Panc1 (cell line): Measurements from ENCODE around the gene MAP9. TPM values are rescaled to one million over a fixed set of nuclear protein-coding genes. Genes with fewer than 3 reads are reported as not detected.

ENCODE experiments used
- ATAC-seq: fragments of 200-7000 bp; cut with Tn5 transposase; 2 replicates; pipeline ENCODE4 v1.9.1; 2020; ENCODE audit warnings: mild to moderate bottlenecking, moderate library complexity
- BruUV-seq: library from RNA; stranded (reverse); fragments of 400-500 nt; replicated peaks from 2 replicates; lab custom pipeline; 2021; lab: Mats Ljungman, UMichigan
- CTCF ChIA-PET: fragments of 300-600 bp; sonication (Branson Sonifier 250); formaldehyde crosslinking; loops from one replicate; lab custom pipeline; 2022; ENCODE audit warnings: antibody characterized with exemption; lab: Charles Lee
- POLR2A ChIA-PET: fragments of 300-600 bp; sonication (Branson Sonifier 250); formaldehyde crosslinking; loops from one replicate; lab custom pipeline; 2022; ENCODE audit warnings: antibody characterized with exemption; lab: Charles Lee
- DNase-seq: peaks from one replicate; pipeline ENCODE4 v3.0.0-alpha.2; 2010; ENCODE audit warnings: low read depth, low spot score
- H3K27ac ChIP-seq: 2 replicates; pipeline ENCODE4 v1.5.1; 2011; ENCODE audit warnings: mild to moderate bottlenecking, low read length, inconsistent platforms
- H3K27me3 ChIP-seq: fragments of 200-500 bp; sonication (Bioruptor generic); 2 replicates; pipeline ENCODE4 v1.6.0; 2014; ENCODE audit warnings: low read length, inconsistent platforms; ENCODE audit not compliant: control insufficient read depth, insufficient read depth
- H3K36me3 ChIP-seq: fragments of 200-500 bp; sonication (Bioruptor generic); 2 replicates; pipeline ENCODE4 v1.5.1; 2014; ENCODE audit warnings: inconsistent platforms, mild to moderate bottlenecking, low read length, moderate library complexity; ENCODE audit not compliant: control insufficient read depth, insufficient read depth
- H3K4me1 ChIP-seq: 2 replicates; pipeline ENCODE4 v1.5.1; 2011; ENCODE audit warnings: inconsistent platforms, mild to moderate bottlenecking, low read length, moderate library complexity; ENCODE audit not compliant: control insufficient read depth, insufficient read depth
- H3K4me3 ChIP-seq, 2 experiments: 2 replicates each; pipeline ENCODE4 v1.5.1; 2011 to 2012; ENCODE audit warnings: low read depth in 2 of 2, low read length in 2 of 2, mild to moderate bottlenecking in 2 of 2, inconsistent platforms in 1 of 2, moderate library complexity in 1 of 2
- H3K9me3 ChIP-seq: fragments of 200-500 bp; sonication (Bioruptor generic); 2 replicates; pipeline ENCODE4 v1.5.1; 2014; ENCODE audit warnings: low read depth, mild to moderate bottlenecking, inconsistent platforms, low read length, moderate library complexity; ENCODE audit not compliant: control insufficient read depth, insufficient read depth
- POLR2AphosphoS5 ChIP-seq: IDR thresholded peaks from 2 replicates; pipeline ENCODE4 v1.6.1; 2012; ENCODE audit warnings: mild to moderate bottlenecking, low read depth, low read length, moderate library complexity
- REST ChIP-seq, 2 experiments: IDR thresholded peaks; 2 replicates each; pipeline ENCODE4 v1.6.1; 2011 to 2012; ENCODE audit warnings: low read depth in 2 of 2, control low read depth in 1 of 2, low read length in 1 of 2, mild to moderate bottlenecking in 1 of 2, moderate library complexity in 1 of 2; ENCODE audit not compliant: insufficient read depth in 1 of 2
- SIN3A ChIP-seq: IDR thresholded peaks from 2 replicates; pipeline ENCODE4 v1.6.1; 2012; ENCODE audit warnings: low read depth, mild to moderate bottlenecking, low read length, moderate library complexity, borderline replicate concordance; ENCODE audit not compliant: insufficient read depth
- TCF7L2 ChIP-seq: IDR thresholded peaks from 2 replicates; pipeline ENCODE4 v1.6.1; 2011; ENCODE audit warnings: mild to moderate bottlenecking, low read depth, low read length, inconsistent platforms
- in situ Hi-C: cut with HindIII; loops from 2 replicates; pipeline ENCODE4 v1.10.0; 2016; ENCODE audit warnings: low sequenced_read_pairs, low pct_unique_long_range_greater_than_20kb
- intact Hi-C: fragments of 100-400 bp; cut with micrococcal nuclease; formaldehyde crosslinking; loops from one replicate; pipeline ENCODE4 v1.10.0; 2022; ENCODE audit not compliant: unreplicated experiment
- total RNA-seq: library from RNA; stranded (reverse); gene quantifications from one replicate; pipeline ENCODE4 v1.2.1, GENCODE V29; 2021; ENCODE audit not compliant: unreplicated experiment
- TF ChIP-seq, protein P1 (sequence below): fragments of 450-650 bp; IDR thresholded peaks from 2 replicates; pipeline ENCODE4 v1.5.1; 2017; ENCODE audit warnings: mild to moderate bottlenecking

The MAP9 gene
- total RNA-seq, 1 experiment from 2014 or later, result 9.8 TPM

DNA sequence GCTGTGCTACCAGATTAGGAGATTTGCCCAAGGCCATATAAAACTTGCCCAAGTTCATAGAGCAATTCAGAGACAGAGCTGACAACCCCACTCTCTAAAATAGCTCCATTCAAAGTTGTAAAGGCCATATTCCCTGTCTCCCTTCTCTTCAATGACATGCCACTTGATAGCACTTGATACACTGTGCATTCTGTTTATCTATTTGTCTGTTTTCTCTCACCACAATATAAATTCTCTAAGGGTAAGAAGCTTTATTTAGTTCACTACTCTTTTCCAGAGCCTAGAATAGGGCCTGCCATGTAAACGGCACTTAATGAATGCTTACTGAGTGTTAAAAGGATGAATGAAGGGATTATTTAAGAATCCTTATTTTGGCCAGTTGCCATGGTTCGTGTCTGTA is 24.1 kb upstream of the MAP9 start:
- BruUV-seq, result no TSS peak
- in situ Hi-C loops (no loop called here), intact Hi-C loops (no loop called here)
- no peak for ATAC-seq
- no peaks in the 10 kb centered on the region for H3K36me3 ChIP-seq
- H3K4me3 ChIP-seq, result no peak overlapping the region
- H3K27me3 ChIP-seq, result no peaks in the 10 kb centered on the region
- TF ChIP-seq POLR2AphosphoS5 (no peak), SIN3A (no peak), TCF7L2 (no peak), REST (IDR thresholded peaks at IDR 0.05; ENCODE audit: insufficient read depth in 1 of 2, low read depth in 2 of 2, low read length in 1 of 2) (no peak)
- TF ChIP-seq, protein P1, sequence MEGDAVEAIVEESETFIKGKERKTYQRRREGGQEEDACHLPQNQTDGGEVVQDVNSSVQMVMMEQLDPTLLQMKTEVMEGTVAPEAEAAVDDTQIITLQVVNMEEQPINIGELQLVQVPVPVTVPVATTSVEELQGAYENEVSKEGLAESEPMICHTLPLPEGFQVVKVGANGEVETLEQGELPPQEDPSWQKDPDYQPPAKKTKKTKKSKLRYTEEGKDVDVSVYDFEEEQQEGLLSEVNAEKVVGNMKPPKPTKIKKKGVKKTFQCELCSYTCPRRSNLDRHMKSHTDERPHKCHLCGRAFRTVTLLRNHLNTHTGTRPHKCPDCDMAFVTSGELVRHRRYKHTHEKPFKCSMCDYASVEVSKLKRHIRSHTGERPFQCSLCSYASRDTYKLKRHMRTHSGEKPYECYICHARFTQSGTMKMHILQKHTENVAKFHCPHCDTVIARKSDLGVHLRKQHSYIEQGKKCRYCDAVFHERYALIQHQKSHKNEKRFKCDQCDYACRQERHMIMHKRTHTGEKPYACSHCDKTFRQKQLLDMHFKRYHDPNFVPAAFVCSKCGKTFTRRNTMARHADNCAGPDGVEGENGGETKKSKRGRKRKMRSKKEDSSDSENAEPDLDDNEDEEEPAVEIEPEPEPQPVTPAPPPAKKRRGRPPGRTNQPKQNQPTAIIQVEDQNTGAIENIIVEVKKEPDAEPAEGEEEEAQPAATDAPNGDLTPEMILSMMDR, result no peak
- no peak overlapping the region for H3K27ac ChIP-seq
- H3K4me1 ChIP-seq, result no peaks in the 10 kb centered on the region
- POLR2A ChIA-PET, result no interaction called here
- H3K9me3 ChIP-seq, result no peaks in the 10 kb centered on the region
- DNase-seq, result no peak
- CTCF ChIA-PET, result no interaction called here

DNA sequence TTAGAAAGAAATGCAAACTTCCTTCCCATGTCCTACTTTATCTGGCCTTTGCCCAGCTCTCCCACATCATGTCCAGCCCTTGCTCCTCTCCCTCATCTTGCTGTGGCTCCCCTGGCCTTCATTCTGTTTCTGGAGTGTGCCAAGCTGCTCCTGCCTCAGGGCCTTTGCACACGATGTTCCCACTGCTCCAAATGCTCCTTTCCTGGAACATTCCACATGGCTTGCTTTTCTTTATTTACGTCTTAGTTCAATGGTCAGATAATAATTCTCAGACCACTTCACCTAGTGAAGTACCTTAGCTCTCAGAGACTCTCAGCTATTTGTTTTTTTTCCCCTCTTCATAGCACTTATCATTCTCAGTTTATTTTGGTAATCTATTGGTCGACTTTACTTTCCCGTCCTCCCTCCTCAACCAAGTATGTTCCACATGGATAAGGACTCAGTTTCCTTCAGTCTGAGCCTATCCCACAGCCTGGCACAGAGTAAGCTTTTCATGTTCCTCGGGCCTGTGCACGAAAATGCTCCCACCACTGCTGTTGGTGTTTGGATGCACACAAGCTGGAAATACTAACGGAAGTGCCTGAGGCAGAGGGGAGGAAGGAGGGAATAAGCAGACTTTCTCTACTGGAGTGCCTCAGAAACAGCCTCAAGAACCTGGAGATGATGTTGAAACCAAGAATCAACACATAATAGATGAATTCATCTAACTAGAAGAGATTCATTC is 23.4 kb upstream of the MAP9 start:
- no peak overlapping the region for H3K27ac ChIP-seq
- ATAC-seq, result no peak
- intact Hi-C loops, result no loop called here
- ChIA-PET CTCF (no interaction called here), POLR2A (no interaction called here)
- no peak for DNase-seq
- H3K9me3 ChIP-seq, result no peaks in the 10 kb centered on the region
- BruUV-seq, result no TSS peak
- no peaks in the 10 kb centered on the region for H3K36me3 ChIP-seq
- no peaks in the 10 kb centered on the region for H3K4me1 ChIP-seq
- TF ChIP-seq REST (IDR thresholded peaks at IDR 0.05; ENCODE audit: insufficient read depth in 1 of 2, low read depth in 2 of 2, low read length in 1 of 2), result no peak
- TF ChIP-seq, protein P1, result no peak
- TF ChIP-seq POLR2AphosphoS5, result no peak
- no peak for TF ChIP-seq TCF7L2
- no peaks in the 10 kb centered on the region for H3K27me3 ChIP-seq
- in situ Hi-C loops, result no loop called here
- H3K4me3 ChIP-seq, result no peak overlapping the region
